GM12892 (cell line): ENCODE data around the gene TP53AIP1.

Source experiments
- POLR2A ChIP-seq: IDR thresholded peaks from 2 replicates; pipeline ENCODE4 v1.6.1; 2011; ENCODE audit warnings: low read depth, low read length, control low read depth
- POLR2AphosphoS5 ChIP-seq: IDR thresholded peaks from 2 replicates; pipeline ENCODE4 v1.6.1; 2011; ENCODE audit warnings: low read depth, low read length, control low read depth
- TAF1 ChIP-seq: IDR thresholded peaks from 2 replicates; pipeline ENCODE4 v1.6.1; 2011; ENCODE audit warnings: low read depth, mild to moderate bottlenecking, control low read depth, low read length, borderline replicate concordance

DNA sequence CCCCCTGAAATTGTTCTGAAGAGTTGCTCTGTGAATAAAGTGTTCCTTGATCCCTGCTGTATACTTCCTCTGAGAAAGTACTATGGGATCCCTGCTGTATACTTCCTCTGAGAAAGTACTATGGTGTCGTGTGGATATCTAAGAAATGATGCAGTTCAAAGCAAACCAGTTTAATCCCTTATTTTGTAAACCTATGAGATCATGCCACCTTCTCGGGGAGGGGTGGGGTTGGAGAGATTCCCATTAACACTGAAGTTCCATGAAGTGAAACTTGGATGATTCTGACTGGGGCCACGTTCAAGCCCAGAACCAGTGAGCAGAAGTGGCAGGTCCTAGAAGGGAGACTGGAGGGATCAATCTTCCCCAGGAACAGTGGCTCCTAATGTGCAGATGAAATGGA lies 13.0 kb upstream of the TP53AIP1 start:
- TF ChIP-seq POLR2AphosphoS5 = no peak
- no peak for TF ChIP-seq TAF1
- no peak for TF ChIP-seq POLR2A
